ENCODE results near the gene CALCOCO1.

DNA sequence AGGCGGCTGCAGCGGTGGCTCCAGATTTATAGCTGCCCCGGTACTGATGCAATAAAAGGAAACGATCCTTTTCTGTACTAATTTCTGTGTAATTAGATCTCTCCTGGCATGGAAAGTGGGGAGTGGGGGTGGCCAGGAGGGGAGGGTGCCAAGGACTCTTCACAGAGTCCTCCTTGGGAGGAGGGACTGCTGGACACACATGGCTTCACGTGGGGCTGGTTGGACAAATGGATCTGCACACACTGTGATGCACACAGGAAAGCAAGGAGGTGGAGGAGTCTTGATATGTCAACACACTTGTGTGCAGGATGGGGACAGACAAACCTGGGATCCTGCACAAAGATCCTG is 27.6 kb downstream of the CALCOCO1 start:
- TF ChIP-seq CTCF (IDR thresholded peaks at IDR 0.05) (no peak), ZNF396 (CRISPR knock-in tag; IDR thresholded peaks at IDR 0.05; ENCODE audit: borderline replicate concordance) (no peak), SP1 (CRISPR knock-in tag; conservative IDR thresholded peaks at IDR 0.05) (no peak), SOX15 (CRISPR knock-in tag; IDR thresholded peaks at IDR 0.05) (no peak), ZNF138 (CRISPR knock-in tag; conservative IDR thresholded peaks at IDR 0.05) (no peak), ESRRA (CRISPR knock-in tag; IDR thresholded peaks at IDR 0.05; ENCODE audit: borderline replicate concordance) (no peak), NR2C2 (CRISPR knock-in tag; IDR thresholded peaks at IDR 0.05) (no peak), NR3C1 (CRISPR knock-in tag; conservative IDR thresholded peaks at IDR 0.05; ENCODE audit: low read depth) (no peak), ETV6 (CRISPR knock-in tag; IDR thresholded peaks at IDR 0.05) (no peak), USF2 (CRISPR knock-in tag; IDR thresholded peaks at IDR 0.05) (no peak), TEAD4 (CRISPR knock-in tag; IDR thresholded peaks at IDR 0.05) (no peak), JUN (CRISPR knock-in tag; IDR thresholded peaks at IDR 0.05) (no peak)
- TF ChIP-seq, protein P1, sequence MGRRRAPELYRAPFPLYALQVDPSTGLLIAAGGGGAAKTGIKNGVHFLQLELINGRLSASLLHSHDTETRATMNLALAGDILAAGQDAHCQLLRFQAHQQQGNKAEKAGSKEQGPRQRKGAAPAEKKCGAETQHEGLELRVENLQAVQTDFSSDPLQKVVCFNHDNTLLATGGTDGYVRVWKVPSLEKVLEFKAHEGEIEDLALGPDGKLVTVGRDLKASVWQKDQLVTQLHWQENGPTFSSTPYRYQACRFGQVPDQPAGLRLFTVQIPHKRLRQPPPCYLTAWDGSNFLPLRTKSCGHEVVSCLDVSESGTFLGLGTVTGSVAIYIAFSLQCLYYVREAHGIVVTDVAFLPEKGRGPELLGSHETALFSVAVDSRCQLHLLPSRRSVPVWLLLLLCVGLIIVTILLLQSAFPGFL (CRISPR knock-in tag; IDR thresholded peaks at IDR 0.05; ENCODE audit: borderline replicate concordance) = no peak
- TF ChIP-seq, protein P2, sequence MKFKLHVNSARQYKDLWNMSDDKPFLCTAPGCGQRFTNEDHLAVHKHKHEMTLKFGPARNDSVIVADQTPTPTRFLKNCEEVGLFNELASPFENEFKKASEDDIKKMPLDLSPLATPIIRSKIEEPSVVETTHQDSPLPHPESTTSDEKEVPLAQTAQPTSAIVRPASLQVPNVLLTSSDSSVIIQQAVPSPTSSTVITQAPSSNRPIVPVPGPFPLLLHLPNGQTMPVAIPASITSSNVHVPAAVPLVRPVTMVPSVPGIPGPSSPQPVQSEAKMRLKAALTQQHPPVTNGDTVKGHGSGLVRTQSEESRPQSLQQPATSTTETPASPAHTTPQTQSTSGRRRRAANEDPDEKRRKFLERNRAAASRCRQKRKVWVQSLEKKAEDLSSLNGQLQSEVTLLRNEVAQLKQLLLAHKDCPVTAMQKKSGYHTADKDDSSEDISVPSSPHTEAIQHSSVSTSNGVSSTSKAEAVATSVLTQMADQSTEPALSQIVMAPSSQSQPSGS (CRISPR knock-in tag; IDR thresholded peaks at IDR 0.05; ENCODE audit: borderline replicate concordance, low read depth) = no peak

Measured in WTC11 (cell line).